ENCODE results near the gene RIPPLY2. TPM values are rescaled to one million over a fixed set of nuclear protein-coding genes. Genes with fewer than 3 reads are reported as not detected.
"Not testable (repeated sequence)": the region's sequence is repeated elsewhere in the genome, so short reads cannot be mapped to it uniquely, and the experiment has no call there.

RIPPLY2 gene
- polyA plus RNA-seq, 5 donors, result not detected

GRCh38 chr6:83897094-83897493 is 43.9 kb downstream of the RIPPLY2 start:
- not testable (repeated sequence) for DNase-seq

GRCh38 chr6:83901624-83902023 is 48.5 kb downstream of the RIPPLY2 start:
- no peak for DNase-seq

GRCh38 chr6:83904395-83904794 is 51.2 kb downstream of the RIPPLY2 start:
- DNase-seq, result no peak

- no peak for DNase-seq
These were observed 52.5 kb downstream of the RIPPLY2 start for GRCh38 chr6:83905648-83906047.

Other genes starting within 250 kb of the RIPPLY2 start
- gene SNAP91, start 144.3 kb upstream of the RIPPLY2 start, polyA plus RNA-seq (ENCODE audit: insufficient read depth in 1 of 5, insufficient read length in 5 of 5, low replicate concordance in 1 of 5), result 1 to 10 TPM in 3 of 5 donors, under 1 TPM in 2; 0.46 to 1.6 (median 1.0) TPM
- 10 to 100 TPM in 4 of 5 donors, 1 to 10 TPM in 1; 10.0 to 15.6 (median 14.1) TPM for gene CYB5R4, start 6.3 kb downstream of the RIPPLY2 start, polyA plus RNA-seq (ENCODE audit: insufficient read depth in 1 of 5, insufficient read length in 5 of 5, low replicate concordance in 1 of 5)
- 1 to 10 TPM; 4.8 to 8.4 (median 6.2) TPM for gene MRAP2, start 180.4 kb downstream of the RIPPLY2 start, polyA plus RNA-seq (ENCODE audit: insufficient read depth in 1 of 5, insufficient read length in 5 of 5, low replicate concordance in 1 of 5)